ENCODE results near the gene RYR3.

DNA sequence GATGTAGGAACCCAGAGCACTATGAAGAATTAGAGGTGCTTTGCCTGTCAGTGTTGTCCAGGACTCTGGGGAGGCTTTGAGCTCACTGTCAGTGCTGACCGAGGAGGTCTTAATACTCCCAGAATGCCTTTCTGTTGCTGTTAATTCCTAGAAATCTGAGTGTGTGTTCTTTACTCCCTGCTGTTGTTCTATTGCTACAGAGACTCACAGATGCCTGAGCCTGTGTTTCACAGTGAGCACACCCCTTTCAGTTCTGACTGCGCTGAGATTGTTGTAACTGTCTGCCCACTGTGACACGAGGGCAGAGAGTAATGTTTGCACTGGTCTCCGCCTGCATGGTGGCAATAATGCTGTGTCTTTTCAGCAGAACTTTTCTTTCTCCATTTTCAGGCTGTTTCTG, 162.9 kb downstream of the RYR3 start:
- TF ChIP-seq, protein P1, sequence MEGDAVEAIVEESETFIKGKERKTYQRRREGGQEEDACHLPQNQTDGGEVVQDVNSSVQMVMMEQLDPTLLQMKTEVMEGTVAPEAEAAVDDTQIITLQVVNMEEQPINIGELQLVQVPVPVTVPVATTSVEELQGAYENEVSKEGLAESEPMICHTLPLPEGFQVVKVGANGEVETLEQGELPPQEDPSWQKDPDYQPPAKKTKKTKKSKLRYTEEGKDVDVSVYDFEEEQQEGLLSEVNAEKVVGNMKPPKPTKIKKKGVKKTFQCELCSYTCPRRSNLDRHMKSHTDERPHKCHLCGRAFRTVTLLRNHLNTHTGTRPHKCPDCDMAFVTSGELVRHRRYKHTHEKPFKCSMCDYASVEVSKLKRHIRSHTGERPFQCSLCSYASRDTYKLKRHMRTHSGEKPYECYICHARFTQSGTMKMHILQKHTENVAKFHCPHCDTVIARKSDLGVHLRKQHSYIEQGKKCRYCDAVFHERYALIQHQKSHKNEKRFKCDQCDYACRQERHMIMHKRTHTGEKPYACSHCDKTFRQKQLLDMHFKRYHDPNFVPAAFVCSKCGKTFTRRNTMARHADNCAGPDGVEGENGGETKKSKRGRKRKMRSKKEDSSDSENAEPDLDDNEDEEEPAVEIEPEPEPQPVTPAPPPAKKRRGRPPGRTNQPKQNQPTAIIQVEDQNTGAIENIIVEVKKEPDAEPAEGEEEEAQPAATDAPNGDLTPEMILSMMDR (IDR thresholded peaks at IDR 0.05; ENCODE audit: low read depth, low read length, poor library complexity, severe bottlenecking): no peak
- no peak for TF ChIP-seq EZH2phosphoT487 (IDR thresholded peaks at IDR 0.05; ENCODE audit: borderline replicate concordance, low read length)

Data from DOHH2 (cell line).